GM19240 (cell line): Measurements from ENCODE around the gene CD79B.
"Not testable (repeated sequence)": the region's sequence is repeated elsewhere in the genome, so short reads cannot be mapped to it uniquely, and the experiment has no call there.

ENCODE experiments used
- DNase-seq: peaks from one replicate; pipeline ENCODE4 v3.0.0; 2011; ENCODE audit warnings: low spot score; ENCODE audit not compliant: insufficient read length

Gene CD79B

GRCh38 chr17:63933598-63933997 lies 1.5 kb upstream of the CD79B start:
- no peak for DNase-seq

- DNase-seq, result no peak
Observed at GRCh38 chr17:63932721-63933120, 590 bp upstream of the CD79B start.

- DNase-seq, result peak; percentile 60
Observed at GRCh38 chr17:63930951-63931575, 1.1 kb downstream of the CD79B start.

GRCh38 chr17:63929860-63930766 lies 2.0 kb downstream of the CD79B start:
- no peak for DNase-seq

GRCh38 chr17:63928966-63929695 lies 3.0 kb downstream of the CD79B start:
- DNase-seq, result no peak

GRCh38 chr17:63928172-63928666 lies 3.9 kb downstream of the CD79B start:
- DNase-seq, result no peak

GRCh38 chr17:63927464-63928171 lies 4.5 kb downstream of the CD79B start:
- no peak for DNase-seq

GRCh38 chr17:63926164-63926563 lies 6.0 kb downstream of the CD79B start:
- no peak for DNase-seq

- no peak for DNase-seq
Observed at GRCh38 chr17:63925615-63926014, 6.5 kb downstream of the CD79B start.

- not testable (repeated sequence) for DNase-seq
Observed at GRCh38 chr17:63922402-63922801, 9.7 kb downstream of the CD79B start.

GRCh38 chr17:63920779-63921178 lies 11.4 kb downstream of the CD79B start:
- not testable (repeated sequence) for DNase-seq

- not testable (repeated sequence) for DNase-seq
Observed at GRCh38 chr17:63920050-63920449, 12.1 kb downstream of the CD79B start.

GRCh38 chr17:63919311-63919723 lies 12.8 kb downstream of the CD79B start:
- peak; percentile 80 for DNase-seq

GRCh38 chr17:63918789-63919305 lies 13.3 kb downstream of the CD79B start, which contains the start of gene GH1:
Gene GH1, minus strand, starts transcription at chr17:63918839. Its CDS starts 63 bp downstream, at chr17:63918776.
- DNase-seq, result not testable (repeated sequence)

GRCh38 chr17:63918305-63918704 lies 13.8 kb downstream of the CD79B start:
- DNase-seq, result no peak

- no peak for DNase-seq
Observed at GRCh38 chr17:63917646-63918045, 14.5 kb downstream of the CD79B start.

- DNase-seq, result not testable (repeated sequence)
Observed at GRCh38 chr17:63917206-63917605, 14.9 kb downstream of the CD79B start.

GRCh38 chr17:63916566-63917185 lies 15.5 kb downstream of the CD79B start:
- DNase-seq, result no peak

- not testable (repeated sequence) for DNase-seq
Observed at GRCh38 chr17:63915753-63916152, 16.4 kb downstream of the CD79B start.

GRCh38 chr17:63914471-63914870 lies 17.7 kb downstream of the CD79B start:
- DNase-seq, result no peak
